T-helper 2 cell (primary cell): ENCODE data around the gene TMEM147.
"Not testable (repeated sequence)": the region's sequence is repeated elsewhere in the genome, so short reads cannot be mapped to it uniquely, and the experiment has no call there.

Source experiments
- DNase-seq, 5 experiments: peaks; one replicate each; pipeline versions ENCODE4 v3.0.0 to v3.0.0-alpha.2; 2012 to 2022

Gene TMEM147

DNA sequence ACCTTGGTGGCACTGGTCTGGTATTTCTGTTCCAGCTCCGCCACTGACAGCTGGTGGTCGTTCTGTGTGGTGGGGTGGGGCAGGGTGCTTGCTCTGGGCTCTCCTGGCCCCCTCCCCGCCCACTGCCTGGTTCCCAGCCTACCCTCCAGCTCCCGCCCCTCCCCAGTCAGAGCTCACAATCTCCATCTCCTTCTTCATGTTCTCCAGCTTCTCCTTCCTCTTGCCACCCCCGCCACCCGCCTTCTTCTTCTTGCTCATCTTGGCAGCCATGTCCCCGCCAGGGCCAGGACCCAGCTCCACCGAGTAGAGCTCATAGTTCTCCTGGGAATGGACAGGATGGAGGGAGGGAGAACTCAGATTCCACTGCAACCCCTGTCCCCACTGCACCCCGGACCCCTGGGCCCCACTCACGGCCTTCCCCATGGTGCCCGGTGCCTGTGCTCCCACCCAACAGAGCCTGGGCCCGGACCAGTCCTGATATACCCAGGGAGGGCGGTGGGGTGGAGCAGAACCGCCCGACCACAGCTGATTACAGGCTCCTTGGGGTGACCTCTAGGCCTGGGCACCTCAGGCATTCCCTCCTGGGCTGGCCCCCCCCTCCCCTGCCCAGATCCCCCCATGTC is 17.9 kb downstream of the TMEM147 start, which contains the start of gene ATP4A:
Gene ATP4A (minus strand): TSS at position 452 of the 623 bp plus-strand sequence. CDS start 29 bp downstream, at position 423.
- no peak for DNase-seq

DNA sequence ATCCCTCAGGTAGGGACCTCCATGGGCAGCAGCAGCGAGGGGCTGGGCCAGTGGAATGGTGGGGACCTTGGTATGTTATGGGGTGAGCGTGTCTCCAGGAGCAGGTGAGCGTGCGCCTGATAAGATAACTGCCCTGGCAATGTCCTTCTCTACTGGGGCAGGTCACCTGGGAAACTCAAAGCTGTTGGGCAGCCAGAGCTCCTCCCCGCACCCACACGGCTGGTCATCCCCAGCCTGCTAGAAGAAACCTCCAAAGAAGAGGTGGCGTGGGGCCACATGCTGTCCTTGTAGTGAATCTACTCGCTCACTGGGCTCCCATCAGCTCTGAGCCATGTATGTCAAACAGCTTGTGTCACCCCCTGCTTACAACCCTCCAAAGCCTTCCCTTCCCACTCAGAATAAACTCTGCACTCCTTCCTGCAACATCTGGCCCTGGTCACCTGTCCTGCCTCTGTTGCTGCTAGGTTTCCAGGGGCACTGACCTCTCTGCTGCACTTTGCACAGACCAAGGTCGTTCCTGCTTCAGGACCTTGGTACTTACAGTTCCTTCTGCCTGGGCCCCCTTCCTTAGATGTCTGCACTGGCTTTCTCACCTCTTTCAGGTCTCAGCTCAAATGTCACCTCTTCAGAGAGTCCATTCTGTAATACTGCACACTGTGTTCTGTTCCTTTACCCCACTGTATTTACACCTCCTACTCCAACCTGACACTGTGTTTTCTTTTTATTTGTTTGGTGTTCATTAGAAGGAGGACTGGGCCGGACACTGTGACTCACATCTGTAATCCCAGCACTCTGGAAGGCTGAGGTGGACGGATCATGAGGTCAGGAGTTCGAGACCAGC is 19.8 kb downstream of the TMEM147 start:
- DNase-seq: no peak

DNA sequence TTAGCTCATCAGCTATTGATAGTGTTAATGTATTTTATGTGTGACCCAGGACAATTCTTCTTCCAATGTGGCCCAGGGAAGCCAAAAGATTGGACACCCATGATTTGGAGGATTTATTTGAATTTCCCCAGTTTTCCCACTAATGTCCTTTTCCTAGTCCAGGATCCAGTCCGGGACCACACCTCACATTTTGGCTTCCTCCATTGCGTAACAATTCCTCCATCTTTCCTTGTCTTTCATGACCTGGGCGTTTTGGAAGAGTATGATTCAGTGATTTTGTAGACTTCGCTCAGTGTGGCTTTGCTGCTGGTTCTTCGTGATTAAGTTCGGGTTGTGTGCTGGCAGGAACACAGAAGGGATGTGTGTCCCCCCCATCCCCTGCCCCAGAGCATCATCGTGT is 21.3 kb downstream of the TMEM147 start:
- DNase-seq: no peak

DNA sequence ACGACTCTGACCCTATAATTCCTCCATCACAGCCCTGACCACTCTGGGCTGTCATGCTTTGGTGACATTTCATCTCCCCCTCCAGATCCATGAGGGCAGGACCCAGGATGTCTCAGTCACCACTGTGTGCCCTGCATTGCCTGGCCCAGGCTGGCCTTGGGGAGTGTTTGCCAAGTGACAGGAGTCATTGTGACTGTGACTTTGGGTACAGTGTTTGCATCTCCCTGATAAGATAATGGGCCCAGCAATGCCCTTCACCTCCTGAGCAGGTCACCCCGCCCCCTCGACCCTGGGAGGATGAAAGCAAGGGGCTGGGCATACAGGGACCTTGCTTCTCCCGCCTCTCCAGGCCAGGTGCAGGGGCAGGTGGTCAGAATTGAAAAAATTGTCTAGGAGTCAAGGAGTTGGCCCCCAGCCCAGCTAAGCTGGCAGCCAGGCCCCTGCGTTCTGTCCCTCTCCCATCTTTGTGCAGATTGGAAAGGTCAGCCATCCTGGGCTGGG is 23.9 kb downstream of the TMEM147 start:
- no peak for DNase-seq

DNA sequence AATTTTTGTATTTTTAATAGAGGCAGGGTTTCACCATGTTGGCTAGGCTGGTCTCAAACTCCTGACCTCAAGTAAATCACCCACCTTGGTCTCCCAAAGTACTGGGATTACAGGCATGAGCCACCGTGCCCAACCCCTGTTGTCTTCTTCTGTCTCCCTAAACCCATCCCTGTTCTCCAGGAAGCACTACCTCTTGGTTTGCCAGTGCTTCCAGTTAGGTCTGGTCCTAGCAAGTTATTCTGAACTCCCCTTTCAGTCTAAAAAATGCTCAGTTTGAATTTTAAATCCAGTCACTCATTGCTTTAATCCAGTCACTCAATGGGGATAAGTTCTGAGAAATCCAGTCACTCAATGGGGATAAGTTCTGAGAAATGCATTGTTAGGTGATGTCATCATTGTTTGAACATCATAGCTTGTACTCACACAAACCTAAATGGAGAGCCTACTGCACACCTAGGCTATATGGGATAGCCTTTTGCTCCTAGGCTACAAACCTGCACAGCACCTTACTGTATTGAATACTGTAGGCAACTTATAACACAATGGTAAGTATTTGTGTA is 26.1 kb downstream of the TMEM147 start:
- DNase-seq: no peak

DNA sequence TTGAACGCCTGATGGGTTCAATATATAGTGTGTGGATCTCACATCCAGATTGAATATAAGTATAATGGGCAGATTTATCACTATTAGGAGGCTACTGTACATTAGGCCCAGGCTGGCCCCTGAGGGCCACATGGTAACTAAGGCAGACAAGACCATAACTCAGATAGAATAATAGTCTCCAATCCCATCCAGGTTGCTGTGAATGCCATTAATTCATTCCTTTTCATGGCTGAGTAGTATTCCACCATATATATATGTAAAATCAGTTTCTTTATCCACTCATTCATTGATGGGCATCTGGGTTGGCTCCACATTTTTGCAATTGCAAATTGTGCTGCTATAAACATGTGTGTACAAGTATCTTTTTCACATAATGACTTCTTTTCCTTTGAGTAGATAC is 32.5 kb downstream of the TMEM147 start:
- no peak for DNase-seq

DNA sequence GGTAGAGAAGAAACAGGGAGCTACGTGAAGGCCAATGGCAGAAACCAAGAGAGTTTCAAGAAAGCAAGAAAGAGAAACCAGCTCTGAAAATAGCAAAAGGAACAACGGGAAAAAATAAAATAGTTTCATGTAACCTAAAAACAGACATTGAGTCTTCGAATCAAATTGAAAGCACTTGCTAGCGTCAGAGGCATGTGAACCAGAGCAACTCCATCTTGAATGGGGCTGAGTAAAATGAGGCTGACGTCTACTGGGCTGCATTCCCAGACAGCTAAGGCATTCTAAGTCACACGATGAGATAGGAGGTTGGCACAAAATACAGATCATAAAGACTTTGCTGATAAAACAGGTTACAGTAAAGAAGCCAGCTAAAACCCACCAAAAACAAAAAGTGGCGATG is 33.3 kb downstream of the TMEM147 start:
- no peak for DNase-seq

DNA sequence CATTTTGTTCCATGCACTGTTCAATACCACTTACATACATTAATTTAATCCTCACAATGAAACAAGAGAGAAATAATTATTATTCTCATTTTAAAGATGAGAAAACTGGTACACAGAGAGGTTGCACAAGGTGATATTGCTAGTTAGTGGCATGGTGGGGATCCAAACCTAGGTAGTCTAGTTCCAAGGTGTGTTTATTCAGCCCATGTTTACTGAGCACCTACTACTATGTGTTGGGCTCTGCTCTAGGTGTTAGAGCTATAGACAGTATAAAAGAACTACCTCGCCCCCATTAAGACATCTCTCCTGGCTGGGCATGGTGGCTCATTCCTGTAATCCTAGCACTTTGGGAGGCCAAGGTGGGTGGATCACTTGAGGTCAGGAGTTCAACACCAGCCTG is 37.3 kb downstream of the TMEM147 start:
- DNase-seq: no peak

DNA sequence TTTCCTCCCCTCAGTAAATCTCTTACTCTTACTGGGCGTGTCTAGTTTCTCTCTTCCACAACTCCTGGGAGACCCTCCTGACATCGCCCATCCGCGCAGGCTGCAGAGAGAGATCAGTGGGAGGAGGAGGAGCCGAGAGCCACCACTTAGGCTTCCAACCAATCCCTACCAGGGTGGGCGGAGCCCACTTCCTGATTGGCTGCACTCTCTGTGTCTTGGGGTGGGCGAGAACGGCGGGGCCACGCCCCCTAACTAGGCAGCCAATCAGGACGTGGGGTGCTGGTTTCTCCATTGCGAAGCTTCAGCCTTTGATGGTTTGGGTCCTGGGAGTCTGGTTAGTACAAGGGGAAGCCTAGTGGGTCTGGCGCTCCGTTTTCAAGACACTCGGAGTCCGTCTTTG is 40.4 kb downstream of the TMEM147 start, which contains the start of gene PMIS2:
Gene PMIS2 (plus strand): TSS at position 326 of the 400 bp plus-strand sequence. CDS start 87 bp downstream, outside the sequence.
- peak in 1 of 5 experiments; percentile 24 for DNase-seq

DNA sequence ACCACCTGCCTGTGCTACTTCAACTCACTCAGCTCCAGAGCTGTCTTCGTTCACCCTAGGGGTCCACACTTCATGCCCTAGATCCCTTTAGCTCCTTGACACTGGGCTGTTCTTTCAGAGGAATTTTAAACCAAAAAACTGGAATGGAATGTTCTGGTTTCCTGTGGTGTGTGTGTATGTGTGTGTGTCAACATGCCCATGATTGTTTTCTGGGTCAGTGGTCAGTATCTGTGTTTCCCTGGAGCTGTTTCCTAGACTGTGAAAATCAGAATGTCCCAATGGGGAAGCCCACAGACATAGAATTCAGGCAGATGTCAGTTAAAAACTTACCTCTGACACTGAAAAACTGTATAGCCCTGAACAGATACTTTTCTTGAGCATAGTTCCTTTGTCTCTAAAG is 41.9 kb downstream of the TMEM147 start:
- DNase-seq: no peak

DNA sequence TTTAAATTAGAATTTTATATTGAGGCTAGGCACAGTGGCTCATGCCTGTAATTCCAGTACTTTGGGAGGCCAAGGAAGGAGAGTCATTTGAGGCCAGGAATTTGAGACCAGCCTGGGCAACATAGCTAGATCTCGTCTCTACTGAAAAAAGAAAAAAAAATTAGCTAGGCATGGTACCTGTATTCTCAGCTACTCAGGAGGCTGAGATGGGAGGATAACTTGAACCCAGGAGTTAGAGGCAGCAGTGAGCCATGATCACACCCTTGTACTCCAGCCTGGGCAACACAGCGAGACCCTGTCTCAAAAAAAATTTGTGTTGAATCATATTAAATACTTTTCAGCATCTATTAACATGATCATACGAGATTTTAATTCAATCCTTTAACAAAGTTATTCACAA is 45.4 kb downstream of the TMEM147 start:
- DNase-seq: no peak

DNA sequence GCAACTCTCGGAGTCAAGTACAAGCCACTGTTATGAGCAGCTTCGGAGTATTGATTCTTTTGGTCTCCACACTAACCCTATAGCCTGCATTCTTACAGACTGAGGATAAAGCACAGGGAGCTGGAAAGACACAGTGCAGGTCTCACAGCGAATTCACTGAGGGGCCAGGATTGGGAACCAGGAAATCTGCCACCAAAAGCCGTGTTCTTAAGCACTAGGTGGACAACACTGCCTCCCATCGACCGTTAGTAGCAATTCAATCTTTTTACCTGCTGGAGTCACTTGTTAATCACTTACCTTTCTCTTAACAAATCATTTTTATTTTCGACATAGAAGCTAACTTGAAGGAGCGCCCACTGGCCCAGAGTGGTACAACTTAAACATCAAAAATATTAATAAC is 46.8 kb downstream of the TMEM147 start:
- DNase-seq: peak in 2 of 5 experiments; percentile 12 to 46

DNA sequence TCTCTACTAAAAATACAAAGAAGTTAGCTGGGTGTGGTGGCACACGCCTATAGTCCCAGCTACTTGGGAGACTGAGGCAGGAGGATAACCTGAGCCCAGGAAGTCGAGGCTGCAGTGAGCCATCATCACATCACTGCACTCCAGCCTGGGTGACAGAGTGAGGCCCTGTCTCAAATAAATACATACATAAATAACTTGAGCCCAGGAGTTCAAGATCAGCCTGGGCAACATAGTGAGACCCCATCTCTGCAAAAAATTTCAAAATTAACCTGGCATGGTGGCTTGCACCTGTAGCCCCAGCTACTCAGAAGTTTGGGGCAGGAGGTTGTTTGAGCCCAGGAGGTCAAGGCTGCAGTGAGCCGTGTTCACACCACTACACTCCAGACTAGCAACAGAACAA is 49.6 kb downstream of the TMEM147 start:
- not testable (repeated sequence) for DNase-seq

DNA sequence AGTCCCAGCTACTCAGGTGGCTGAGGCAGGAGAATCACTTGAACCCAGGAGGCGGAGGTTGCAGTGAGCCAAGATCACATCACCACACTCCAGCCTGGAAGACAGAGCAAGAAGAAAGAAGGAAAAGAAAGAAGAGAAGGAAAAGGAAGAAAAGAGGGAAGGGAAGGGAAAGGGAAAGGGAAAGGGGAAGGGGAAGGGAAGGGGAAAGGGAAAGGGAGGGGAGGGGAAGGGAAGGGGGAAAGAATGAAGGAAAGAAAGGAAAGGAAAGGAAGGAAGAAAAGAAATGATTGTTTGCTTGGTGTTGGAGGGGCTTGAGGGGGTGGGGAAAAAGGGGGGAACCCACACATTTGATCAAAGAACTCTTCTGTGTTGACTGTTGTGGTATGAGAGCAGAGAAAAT is 50.5 kb downstream of the TMEM147 start:
- no peak for DNase-seq

DNA sequence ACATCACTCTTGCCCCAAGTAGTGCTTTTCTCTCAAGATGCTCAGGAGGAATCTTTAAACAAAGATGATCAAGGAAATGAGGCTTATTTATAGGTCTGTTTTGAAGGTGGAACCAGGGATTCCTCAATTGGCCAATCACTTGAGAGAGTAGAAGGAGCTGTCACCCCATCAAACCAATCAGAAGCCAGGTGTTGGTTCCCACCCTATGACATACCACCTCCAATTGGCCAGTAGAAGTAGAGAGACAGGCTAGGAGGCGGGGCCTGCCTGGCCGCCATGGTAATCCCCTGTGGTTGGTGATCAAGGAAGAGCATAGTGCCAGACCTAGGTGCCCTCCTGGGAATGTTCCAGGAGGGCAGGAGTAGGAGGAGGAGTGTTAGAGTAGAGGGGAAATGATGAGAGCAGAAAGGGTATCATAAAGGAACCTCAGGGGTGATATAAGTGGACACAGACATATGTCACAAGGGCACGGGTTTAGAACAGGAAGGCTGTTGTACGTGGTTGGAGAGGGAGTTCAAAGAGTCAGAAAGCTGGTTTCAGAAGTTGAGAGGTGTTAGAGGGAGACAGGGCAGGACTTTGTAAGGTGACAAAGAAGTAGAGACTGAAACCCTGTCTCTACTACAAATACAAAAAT is 51.1 kb downstream of the TMEM147 start:
- peak in 1 of 5 experiments; percentile 59 for DNase-seq
